D721Med (cell line): ENCODE measurements around the gene MAGEC3.

Experiments used
- DNase-seq: peaks from one replicate; pipeline ENCODE4 v3.0.0; 2011; ENCODE audit warnings: low spot score; ENCODE audit not compliant: insufficient read length
- FAIRE-seq: peaks from 2 replicates; lab custom pipeline; 2011; peaks lifted over from hg19 to GRCh38; lab: Jason Lieb, UNC
- CTCF ChIP-seq: IDR thresholded peaks from 2 replicates; pipeline ENCODE4 v1.5.1; 2012; ENCODE audit warnings: mild to moderate bottlenecking, control low read depth; ENCODE audit not compliant: insufficient read depth; ENCODE audit errors: missing control alignments

The MAGEC3 gene

GRCh38 chrX:141838016-141838415 lies at the start of gene MAGEC3:
Gene MAGEC3, plus strand, starts transcription at chrX:141838316. Its CDS starts 0 bp downstream, at chrX:141838316.
- DNase-seq: no peak
- no peak for TF ChIP-seq CTCF
- FAIRE-seq: no peak

GRCh38 chrX:141791856-141792255 lies 46.3 kb upstream of the MAGEC3 start:
- DNase-seq (no peak), FAIRE-seq (no peak)
- no peak for TF ChIP-seq CTCF

- DNase-seq (no peak), FAIRE-seq (no peak)
- TF ChIP-seq CTCF: no peak
Measured at GRCh38 chrX:141811438-141811837, 26.7 kb upstream of the MAGEC3 start.

GRCh38 chrX:141814213-141814857 lies 23.8 kb upstream of the MAGEC3 start:
- TF ChIP-seq CTCF: no peak
- FAIRE-seq (no peak), DNase-seq (no peak)

GRCh38 chrX:141815904-141816303 lies 22.2 kb upstream of the MAGEC3 start:
- TF ChIP-seq CTCF: no peak
- DNase-seq (no peak), FAIRE-seq (no peak)

- no peak for TF ChIP-seq CTCF
- FAIRE-seq: no peak
- no peak for DNase-seq
Measured at GRCh38 chrX:141832247-141832646, 5.9 kb upstream of the MAGEC3 start.

GRCh38 chrX:141839856-141840255 lies 1.7 kb downstream of the MAGEC3 start:
- no peak for FAIRE-seq
- DNase-seq: no peak
- no peak for TF ChIP-seq CTCF
